NCI-H146 treated with DMSO at 0.1 percent for 48 hours (cell line): Measurements from ENCODE around the gene EML2.
"Not testable (repeated sequence)": the region's sequence is repeated elsewhere in the genome, so short reads cannot be mapped to it uniquely, and the experiment has no call there.

Source experiments
- DNase-seq: peaks from one replicate; lab custom pipeline; 2025; ENCODE audit not compliant: unreplicated experiment; lab: John Stamatoyannopoulos, UW

EML2 gene

DNA sequence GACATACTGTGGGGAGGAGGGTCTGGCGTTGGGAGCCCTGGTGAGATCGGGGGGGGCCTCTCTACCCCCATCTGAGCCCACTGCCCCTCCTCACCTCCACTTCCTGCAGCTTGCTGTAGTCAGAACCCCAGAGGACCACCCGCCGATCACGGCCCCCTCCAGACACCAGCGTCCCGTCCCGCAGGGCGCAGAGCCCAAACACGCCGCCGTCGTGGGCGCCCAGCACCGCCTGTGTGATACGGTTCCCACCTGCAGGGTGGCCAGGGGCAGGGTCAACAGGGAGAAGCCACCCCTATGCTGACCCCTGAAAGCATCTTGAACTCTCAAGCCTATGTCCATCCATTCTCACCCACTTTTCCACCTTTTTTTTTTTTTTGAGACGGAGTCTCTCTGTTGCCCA is 17.8 kb downstream of the EML2 start:
- DNase-seq, result no peak

DNA sequence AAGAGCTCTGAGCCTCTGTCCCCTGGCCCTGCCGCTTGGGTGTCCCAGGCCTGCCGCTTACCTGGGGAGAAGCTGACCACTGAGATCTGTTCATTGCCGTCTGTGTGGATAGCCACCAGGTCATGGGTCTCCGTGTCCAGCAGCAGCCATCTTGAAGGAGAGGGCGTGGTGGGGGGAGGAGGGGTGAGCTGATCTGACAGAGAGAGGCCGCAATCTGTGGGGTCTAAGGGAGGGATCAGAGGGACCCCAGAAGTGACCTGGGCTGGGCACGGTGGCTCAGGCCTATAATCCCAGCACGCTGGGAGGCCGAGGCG is 22.5 kb downstream of the EML2 start:
- DNase-seq, result no peak

GRCh38 chr19:45615795-45616703 is 23.1 kb downstream of the EML2 start:
- peak; percentile 21 for DNase-seq

GRCh38 chr19:45615056-45615455 is 24.1 kb downstream of the EML2 start:
- DNase-seq, result not testable (repeated sequence)

- no peak for DNase-seq
Observed at GRCh38 chr19:45613926-45614725, 25.1 kb downstream of the EML2 start.

- DNase-seq, result no peak
Observed at GRCh38 chr19:45608948-45609347, 30.2 kb downstream of the EML2 start.

GRCh38 chr19:45607071-45608029 is 31.8 kb downstream of the EML2 start:
- peak; percentile 10 for DNase-seq

DNA sequence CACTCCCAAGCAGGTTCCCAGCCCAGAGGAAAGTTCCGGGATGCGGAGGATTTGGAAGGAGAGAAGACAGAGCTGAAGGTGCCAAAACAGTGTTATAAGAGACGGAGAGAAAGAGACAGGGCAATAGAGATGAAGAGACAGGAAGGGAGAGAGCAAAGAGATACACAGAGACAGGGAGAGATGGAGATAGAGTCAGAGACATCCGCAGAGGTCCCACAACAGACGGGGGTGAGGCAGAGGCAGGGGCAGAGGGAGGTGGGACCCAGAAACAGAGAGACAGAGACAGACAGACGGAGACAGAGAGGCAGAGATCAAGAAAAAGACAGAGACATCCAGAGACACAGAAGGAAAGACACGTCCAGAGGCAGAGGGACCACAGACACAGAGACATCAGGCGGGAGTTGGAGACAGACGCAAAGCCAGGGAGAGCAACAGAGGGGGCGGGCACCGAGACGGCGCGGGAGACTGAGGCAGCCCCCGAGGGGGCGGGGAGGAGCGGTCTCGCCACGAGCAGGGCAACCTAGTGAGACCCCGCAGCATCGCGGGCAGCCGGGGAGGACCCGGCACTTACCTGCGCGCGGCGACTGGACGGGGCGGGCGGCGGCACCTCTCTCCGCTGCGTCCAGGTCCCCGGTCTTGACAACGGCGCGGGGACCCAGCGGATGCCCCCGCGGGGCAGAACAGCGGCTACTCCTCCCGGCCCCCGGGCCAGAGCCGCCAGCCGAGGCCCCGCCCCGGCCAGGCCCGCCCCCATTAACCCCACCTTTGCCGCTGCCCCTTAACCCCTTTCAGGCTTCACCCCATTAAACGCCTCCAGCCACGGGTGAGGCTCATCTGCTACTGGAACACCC is 37.4 kb downstream of the EML2 start, which contains the start of gene GPR4:
TSS of gene GPR4 (minus strand) at position 689 of the 851 bp plus-strand sequence. CDS start 10,346 bp downstream, outside the sequence.
- no peak for DNase-seq

GRCh38 chr19:45601115-45601514 is 38.1 kb downstream of the EML2 start:
- no peak for DNase-seq

DNA sequence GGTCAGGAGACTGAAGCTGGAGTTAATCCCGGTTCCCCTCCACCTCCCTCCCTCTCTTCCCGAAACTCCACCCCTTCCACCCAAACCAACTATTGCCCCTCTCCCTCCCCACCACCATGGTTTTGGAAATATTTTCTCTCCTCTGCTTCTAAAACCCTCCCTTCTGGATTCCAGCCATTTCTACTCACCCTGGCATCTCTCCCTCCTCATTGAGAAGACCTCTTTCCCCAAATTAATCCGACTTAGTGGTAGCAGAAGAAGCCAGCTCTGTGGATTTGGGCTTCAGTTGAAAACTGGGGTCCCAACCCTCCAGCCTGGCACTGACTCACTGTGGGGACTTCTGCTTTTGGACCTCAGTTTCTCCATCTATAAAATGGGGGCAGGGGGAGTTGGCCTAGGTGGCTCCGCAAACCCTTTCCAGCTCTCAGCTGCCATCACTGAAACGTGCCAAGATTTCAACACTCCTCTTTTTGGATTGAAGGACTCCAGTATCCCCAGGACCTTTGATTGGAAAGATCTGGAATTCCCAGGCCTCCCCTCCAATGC is 38.8 kb downstream of the EML2 start:
- no peak for DNase-seq

DNA sequence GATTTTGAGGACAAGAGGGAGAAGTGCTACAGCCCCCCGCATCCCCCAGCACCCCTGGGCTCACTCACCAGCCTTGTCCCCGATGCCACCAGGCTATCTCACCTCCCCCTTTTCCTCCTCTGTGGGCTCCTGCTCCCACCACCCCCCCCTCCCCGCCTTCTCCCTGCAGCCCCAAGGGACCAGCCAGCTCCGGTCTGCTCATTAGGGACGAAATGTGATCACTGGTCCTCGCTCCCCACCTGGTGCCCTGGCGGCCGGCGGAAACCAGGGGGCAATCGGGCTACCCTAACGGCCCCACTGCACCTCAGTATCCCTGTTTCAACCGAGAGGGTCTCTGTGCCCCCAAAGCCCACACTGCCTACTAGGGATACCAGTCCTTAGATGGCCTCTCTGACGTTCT is 39.9 kb downstream of the EML2 start:
- no peak for DNase-seq

DNA sequence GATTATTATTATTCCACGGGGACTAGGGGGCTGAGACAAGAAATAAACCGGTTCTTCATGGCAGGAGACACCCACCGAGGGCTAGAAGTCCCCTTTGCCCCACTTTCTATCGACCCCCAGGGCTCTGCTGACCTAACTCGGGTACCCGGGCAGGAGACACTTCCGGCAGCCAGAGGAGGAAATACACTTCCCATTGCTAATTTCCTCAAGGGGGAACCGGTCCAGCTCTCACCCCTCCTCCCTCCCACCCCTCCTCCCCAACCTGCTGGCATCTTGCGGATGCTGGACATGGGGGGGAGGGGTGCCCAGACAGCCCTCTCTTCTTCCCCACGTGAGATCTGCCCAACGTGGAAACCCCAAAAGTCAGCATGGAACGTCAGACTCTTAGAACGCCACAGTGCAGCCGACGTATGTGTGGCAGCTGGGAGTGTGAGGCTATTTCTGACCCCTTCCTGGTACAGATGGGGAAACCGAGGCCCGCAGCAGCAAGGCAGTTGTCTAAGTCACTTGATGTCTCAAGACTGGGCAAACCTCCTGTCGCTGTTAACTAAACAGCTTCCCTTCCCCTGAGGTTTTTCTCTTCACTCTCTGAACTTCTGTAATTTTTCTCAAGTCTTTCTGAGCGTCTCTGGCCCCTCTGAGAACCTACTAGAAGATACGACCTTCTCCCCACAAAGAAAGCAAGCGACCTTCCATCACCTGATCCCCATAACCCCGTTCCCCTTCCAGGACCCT is 40.8 kb downstream of the EML2 start:
- DNase-seq, result no peak

DNA sequence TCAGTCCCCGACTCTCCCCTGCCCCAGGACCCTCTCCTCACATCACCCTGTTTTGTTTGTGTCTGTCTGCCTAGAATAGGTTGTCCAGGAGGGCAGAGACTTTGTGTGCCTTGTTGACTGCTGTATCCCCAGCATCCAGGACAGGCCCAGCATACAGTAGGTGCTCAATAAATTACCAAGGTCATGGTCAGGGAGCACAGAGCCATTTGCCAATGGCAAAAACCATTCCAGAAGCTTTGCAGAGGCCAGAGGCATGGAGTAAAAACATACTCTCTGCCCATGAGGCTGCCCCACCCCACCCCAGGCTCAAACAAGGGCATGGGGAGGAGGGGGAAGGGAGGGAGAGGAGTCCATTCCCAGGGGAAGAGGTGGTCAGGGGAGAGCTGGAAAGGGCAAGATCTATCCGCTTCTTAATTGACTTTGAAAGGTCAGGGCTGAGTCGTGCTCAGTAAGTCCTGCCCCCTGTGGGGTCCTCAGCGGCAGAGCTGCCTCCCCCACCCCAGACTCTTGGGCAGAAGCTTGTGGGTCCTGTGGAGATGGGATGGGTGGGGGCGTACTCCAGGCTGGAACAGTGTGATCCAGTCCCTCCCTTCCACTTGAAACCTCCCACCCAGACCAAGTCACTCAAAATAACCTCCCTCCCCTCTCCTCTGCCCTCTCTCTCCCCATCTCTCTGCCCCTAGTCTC is 41.6 kb downstream of the EML2 start:
- no peak for DNase-seq

DNA sequence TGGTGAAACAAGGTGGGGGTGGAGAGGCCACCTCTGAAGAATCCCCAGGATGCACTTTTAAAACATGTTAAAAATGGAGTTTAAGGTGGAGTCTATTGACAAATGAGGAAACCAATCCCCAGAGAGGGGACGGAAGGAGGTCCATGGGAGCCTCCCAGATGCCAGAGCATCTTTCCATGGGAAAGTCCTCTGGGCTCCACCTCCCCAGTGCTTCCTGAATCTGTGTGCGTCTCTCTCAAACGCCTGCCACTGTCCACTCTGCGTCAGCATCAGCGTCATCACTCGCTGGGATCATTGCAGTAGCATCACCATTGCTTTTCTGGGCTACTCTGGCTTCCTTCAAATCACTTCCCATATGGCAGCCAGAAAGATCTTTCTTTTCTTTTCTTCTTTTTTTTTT is 43.4 kb downstream of the EML2 start:
- DNase-seq, result no peak

GRCh38 chr19:45593520-45593919 is 45.7 kb downstream of the EML2 start:
- no peak for DNase-seq

GRCh38 chr19:45592366-45592765 is 46.8 kb downstream of the EML2 start:
- DNase-seq, result no peak

DNA sequence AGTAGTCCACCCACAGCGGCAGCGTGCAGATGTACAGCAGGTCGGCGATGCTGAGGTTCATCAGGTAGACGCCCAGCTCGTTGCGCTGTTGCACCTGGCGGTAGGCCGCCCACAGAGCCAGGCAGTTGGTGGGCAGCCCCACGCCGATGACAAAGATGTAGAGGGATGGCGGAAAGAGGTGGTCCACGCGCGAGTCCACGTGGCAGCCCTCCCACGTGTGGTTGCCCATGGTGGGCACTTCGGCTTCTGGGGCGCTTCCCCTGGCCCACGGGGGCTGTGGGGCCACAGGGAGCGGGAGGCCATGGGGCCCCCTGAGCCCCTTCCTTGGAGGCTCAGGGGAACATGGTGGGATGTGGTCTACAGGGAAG is 47.6 kb downstream of the EML2 start:
- DNase-seq, result no peak

DNA sequence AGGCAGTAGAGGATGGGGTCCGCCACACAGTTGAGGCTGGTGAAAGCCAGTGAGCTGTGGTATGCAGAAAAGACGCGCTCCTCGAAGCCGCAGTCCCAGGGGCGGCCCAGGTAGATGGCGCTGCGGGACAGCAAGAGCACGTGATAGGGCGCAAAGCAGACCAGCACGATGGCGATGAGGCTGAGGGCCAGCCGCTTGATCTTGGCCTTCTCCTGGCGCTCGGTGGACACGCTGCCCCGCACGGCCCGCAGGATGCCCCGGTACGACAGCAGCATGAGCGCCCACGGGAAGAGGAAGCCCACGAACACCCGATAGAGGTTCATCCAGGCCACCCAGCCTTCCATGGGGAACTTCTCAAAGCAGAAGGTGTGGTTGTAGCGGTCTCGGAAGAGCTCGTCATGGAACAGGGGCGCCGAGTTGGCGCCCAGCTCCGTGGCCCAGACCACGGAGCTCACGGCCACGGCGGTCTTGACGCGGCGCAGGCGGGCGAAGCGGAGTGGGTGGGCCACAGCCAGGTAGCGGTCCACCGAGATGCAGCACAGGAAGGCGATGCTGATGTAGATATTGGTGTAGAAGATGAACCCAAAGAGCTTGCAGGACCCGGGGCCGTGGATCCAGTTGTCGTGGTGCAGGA is 48.1 kb downstream of the EML2 start:
- DNase-seq, result peak; percentile 49
